T-helper 9 cell (primary cell): ENCODE data around the gene ABCA3.

Experiments used
- DNase-seq: peaks from one replicate; pipeline ENCODE4 v3.0.0-alpha.2; 2020

The ABCA3 gene

GRCh38 chr16:2233872-2234812 lies 106.4 kb downstream of the ABCA3 start:
- DNase-seq = no peak

- DNase-seq = no peak
These were observed 107.3 kb downstream of the ABCA3 start for GRCh38 chr16:2233046-2233775.

- DNase-seq = no peak
These were observed 108.2 kb downstream of the ABCA3 start for GRCh38 chr16:2232094-2232990.

- DNase-seq = no peak
These were observed 109.3 kb downstream of the ABCA3 start for GRCh38 chr16:2231016-2231931.

GRCh38 chr16:2230376-2230775 lies 110.2 kb downstream of the ABCA3 start:
- no peak for DNase-seq

GRCh38 chr16:2229632-2230250 lies 110.8 kb downstream of the ABCA3 start:
- DNase-seq = no peak

- no peak for DNase-seq
These were observed 111.4 kb downstream of the ABCA3 start for GRCh38 chr16:2229091-2229490.

- no peak for DNase-seq
These were observed 112.2 kb downstream of the ABCA3 start for GRCh38 chr16:2228161-2228824.

GRCh38 chr16:2226918-2227317 lies 113.6 kb downstream of the ABCA3 start:
- no peak for DNase-seq

GRCh38 chr16:2226245-2226793 lies 114.2 kb downstream of the ABCA3 start:
- no peak for DNase-seq
